ENCODE measurements around the gene TSPAN33. TPM values are rescaled to one million over a fixed set of nuclear protein-coding genes. Genes with fewer than 3 reads are reported as not detected.

Gene TSPAN33
- total RNA-seq, 1 donor from 2014 or later, result 16.7 TPM

DNA sequence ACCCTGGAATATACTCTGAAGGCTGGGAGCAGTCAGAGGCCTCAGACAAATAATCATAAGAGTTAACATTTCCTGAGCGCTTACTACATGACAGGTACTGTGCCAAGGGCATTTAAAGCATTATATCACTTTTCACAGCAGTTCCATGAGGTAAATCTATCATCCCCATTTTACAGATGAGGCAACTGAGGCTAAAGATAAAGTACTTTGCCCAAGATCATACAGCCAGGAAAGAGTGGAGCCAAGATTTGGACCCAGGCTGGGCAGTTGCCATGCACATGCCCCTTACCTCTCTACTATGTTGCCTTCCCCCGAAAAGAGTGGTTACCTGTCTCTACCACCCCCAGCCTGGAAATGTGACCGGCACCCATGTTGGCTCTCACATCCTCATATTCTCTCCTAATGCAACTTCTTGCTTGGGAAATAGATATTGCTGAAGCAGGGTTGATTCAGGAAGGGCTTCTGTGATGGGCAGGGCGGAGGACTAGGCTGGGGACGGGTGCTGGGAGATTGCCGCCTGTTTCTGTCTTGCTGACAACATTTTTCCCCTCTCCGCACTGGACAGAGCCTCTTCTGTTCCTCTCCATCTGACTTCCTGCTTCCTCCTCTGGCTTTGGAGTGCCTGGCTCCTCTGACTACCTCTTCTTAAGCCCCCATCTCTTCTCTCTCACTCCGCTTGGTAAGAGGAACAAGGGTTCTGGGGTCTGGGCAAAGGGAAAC is 57.7 kb downstream of the TSPAN33 start:
- H3K9me3 Mint-ChIP-seq, result no peaks in the 10 kb centered on the region
- H3K4me3 Mint-ChIP-seq, result no peak overlapping the region
- no peak for DNase-seq (ENCODE audit: low read depth, low spot score)
- H3K4me1 Mint-ChIP-seq, result peaks cover 12% of the 10 kb centered on the region
- no peak overlapping the region for H3K27ac Mint-ChIP-seq (ENCODE audit: unreplicated experiment)
- TF ChIP-seq, protein P1, sequence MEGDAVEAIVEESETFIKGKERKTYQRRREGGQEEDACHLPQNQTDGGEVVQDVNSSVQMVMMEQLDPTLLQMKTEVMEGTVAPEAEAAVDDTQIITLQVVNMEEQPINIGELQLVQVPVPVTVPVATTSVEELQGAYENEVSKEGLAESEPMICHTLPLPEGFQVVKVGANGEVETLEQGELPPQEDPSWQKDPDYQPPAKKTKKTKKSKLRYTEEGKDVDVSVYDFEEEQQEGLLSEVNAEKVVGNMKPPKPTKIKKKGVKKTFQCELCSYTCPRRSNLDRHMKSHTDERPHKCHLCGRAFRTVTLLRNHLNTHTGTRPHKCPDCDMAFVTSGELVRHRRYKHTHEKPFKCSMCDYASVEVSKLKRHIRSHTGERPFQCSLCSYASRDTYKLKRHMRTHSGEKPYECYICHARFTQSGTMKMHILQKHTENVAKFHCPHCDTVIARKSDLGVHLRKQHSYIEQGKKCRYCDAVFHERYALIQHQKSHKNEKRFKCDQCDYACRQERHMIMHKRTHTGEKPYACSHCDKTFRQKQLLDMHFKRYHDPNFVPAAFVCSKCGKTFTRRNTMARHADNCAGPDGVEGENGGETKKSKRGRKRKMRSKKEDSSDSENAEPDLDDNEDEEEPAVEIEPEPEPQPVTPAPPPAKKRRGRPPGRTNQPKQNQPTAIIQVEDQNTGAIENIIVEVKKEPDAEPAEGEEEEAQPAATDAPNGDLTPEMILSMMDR (conservative IDR thresholded peaks at IDR 0.05), result no peak
- peaks cover 11% of the 10 kb centered on the region for H3K36me3 Mint-ChIP-seq (ENCODE audit: low read depth)
- no peaks in the 10 kb centered on the region for H3K27me3 Mint-ChIP-seq (ENCODE audit: low read depth)

DNA sequence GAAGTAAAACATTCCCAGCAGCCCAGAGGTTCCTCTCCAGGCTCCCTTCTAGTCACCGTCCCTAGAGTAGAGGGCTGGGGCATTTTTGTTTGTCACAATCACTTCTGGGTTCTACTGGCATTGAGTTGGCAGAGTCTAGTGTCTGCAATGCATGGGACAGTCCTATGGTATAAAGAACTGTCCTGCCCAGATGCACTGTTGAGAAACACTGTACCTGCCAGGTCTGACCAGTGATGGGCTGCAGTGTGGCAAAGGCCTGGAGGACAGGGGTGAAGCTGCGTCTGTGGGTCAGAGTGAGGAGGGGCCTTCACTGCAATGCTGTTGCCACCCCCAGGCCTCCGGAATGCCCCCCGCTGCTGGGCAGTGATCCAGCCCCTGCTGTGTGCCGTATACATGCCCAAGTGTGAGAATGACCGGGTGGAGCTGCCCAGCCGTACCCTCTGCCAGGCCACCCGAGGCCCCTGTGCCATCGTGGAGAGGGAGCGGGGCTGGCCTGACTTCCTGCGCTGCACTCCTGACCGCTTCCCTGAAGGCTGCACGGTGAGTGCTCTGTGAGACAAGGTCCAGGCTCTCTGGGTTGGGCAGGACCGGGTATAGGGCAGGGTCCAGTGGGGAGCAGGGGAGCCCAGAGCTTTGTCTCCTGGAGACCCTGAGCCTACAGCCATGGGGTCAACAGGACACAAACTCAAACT is 58.7 kb downstream of the TSPAN33 start:
- H3K27me3 Mint-ChIP-seq (ENCODE audit: low read depth), result no peaks in the 10 kb centered on the region
- TF ChIP-seq, protein P1 (conservative IDR thresholded peaks at IDR 0.05), result no peak
- no peak overlapping the region for H3K27ac Mint-ChIP-seq (ENCODE audit: unreplicated experiment)
- no peak overlapping the region for H3K4me3 Mint-ChIP-seq
- no peaks in the 10 kb centered on the region for H3K9me3 Mint-ChIP-seq
- no peak for DNase-seq (ENCODE audit: low read depth, low spot score)
- peaks cover 12% of the 10 kb centered on the region for H3K36me3 Mint-ChIP-seq (ENCODE audit: low read depth)
- peaks cover 12% of the 10 kb centered on the region for H3K4me1 Mint-ChIP-seq

DNA sequence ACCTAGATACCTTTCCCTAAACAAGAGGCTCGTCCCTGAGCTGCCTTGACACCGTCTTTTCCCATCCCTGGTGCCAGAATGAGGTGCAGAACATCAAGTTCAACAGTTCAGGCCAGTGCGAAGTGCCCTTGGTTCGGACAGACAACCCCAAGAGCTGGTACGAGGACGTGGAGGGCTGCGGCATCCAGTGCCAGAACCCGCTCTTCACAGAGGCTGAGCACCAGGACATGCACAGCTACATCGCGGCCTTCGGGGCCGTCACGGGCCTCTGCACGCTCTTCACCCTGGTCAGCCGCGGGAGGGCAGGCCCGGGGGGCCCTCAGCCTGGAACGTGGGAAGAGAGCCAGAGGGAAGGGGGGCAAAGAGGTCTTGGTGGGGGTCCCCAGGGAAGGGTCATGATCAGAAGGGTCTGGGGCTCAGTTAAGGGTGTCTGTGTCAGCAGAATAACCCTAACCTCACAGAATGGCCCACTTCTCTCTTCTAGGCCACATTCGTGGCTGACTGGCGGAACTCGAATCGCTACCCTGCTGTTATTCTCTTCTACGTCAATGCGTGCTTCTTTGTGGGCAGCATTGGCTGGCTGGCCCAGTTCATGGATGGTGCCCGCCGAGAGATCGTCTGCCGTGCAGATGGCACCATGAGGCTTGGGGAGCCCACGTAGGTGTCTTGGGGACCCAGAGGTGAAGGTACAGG is 60.8 kb downstream of the TSPAN33 start:
- no peak for DNase-seq (ENCODE audit: low read depth, low spot score)
- no peaks in the 10 kb centered on the region for H3K27me3 Mint-ChIP-seq (ENCODE audit: low read depth)
- H3K36me3 Mint-ChIP-seq (ENCODE audit: low read depth), result peaks cover 8% of the 10 kb centered on the region
- H3K27ac Mint-ChIP-seq (ENCODE audit: unreplicated experiment), result no peak overlapping the region
- TF ChIP-seq, protein P1 (conservative IDR thresholded peaks at IDR 0.05), result no peak
- H3K4me1 Mint-ChIP-seq, result peaks cover 12% of the 10 kb centered on the region
- no peak overlapping the region for H3K4me3 Mint-ChIP-seq
- H3K9me3 Mint-ChIP-seq, result no peaks in the 10 kb centered on the region

DNA sequence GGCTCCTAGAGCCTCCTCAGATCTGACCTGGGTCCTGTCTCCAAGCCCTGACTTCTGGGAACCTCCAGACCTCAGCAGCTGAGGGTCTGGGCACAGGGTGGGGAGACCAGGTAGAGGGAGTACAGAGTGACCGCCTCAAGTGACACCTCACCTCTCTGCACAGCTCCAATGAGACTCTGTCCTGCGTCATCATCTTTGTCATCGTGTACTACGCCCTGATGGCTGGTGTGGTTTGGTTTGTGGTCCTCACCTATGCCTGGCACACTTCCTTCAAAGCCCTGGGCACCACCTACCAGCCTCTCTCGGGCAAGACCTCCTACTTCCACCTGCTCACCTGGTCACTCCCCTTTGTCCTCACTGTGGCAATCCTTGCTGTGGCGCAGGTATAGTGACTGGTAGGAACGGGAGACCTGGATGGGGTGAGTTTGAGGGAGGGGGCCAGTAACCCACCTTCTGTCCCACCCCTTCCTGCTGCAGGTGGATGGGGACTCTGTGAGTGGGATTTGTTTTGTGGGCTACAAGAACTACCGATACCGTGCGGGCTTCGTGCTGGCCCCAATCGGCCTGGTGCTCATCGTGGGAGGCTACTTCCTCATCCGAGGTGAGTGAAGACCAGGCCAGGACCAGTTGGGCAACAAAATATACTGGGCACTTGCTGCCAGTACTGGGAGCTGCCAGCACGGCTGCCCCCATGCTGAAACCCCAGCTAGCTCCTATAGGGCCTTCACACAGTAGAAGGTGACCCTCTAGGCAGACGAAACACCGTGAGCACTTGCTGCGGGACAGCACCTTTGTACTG is 61.7 kb downstream of the TSPAN33 start:
- Mint-ChIP-seq H3K36me3 (ENCODE audit: low read depth) (peaks cover 14% of the 10 kb centered on the region), H3K27ac (ENCODE audit: unreplicated experiment) (no peak overlapping the region), H3K27me3 (ENCODE audit: low read depth) (no peaks in the 10 kb centered on the region)

More for the DNA sequence above, 61.7 kb downstream of the TSPAN33 start:
- no peaks in the 10 kb centered on the region for H3K9me3 Mint-ChIP-seq
- no peak overlapping the region for H3K4me3 Mint-ChIP-seq
- H3K4me1 Mint-ChIP-seq, result peaks cover 10% of the 10 kb centered on the region
- TF ChIP-seq, protein P1 (conservative IDR thresholded peaks at IDR 0.05), result no peak
- DNase-seq (ENCODE audit: low read depth, low spot score), result no peak
